Thoracic aorta (tissue), 2 donors: ENCODE results near the gene PCDH15. TPM values are rescaled to one million over a fixed set of nuclear protein-coding genes. Genes with fewer than 3 reads are reported as not detected.

ENCODE experiments used
- ATAC-seq: fragments of 150-250 bp; one replicate; pipeline ENCODE4 v1.8.0; 2017; ENCODE audit warnings: low read depth; ENCODE audit not compliant: insufficient number of reproducible peaks, low FRiP score
- DNase-seq: peaks from one replicate; pipeline ENCODE4 v3.0.0-alpha.2; 2020; ENCODE audit warnings: low spot score
- H3K27ac ChIP-seq, 2 donors: fragments of 200-600 bp; sonication (generic); 1 replicate in 1 of 2; 2 replicates in 1 of 2; pipeline ENCODE4 v1.5.1; 2016; ENCODE audit warnings: mild to moderate bottlenecking in 2 of 2, moderate library complexity in 2 of 2
- H3K27me3 ChIP-seq: fragments of 200-600 bp; sonication (generic); replicated peaks from 2 replicates; pipeline ENCODE4 v1.6.0; 2016; ENCODE audit warnings: mild to moderate bottlenecking; ENCODE audit not compliant: insufficient read depth
- H3K36me3 ChIP-seq: fragments of 200-600 bp; sonication (generic); one replicate; pipeline ENCODE4 v1.5.1; 2016
- H3K4me1 ChIP-seq, 2 donors: fragments of 200-600 bp; sonication (generic); 1 replicate in 1 of 2; 2 replicates in 1 of 2; pipeline versions ENCODE4 v1.5.1 to v1.6.0; 2016; ENCODE audit warnings: low read depth in 2 of 2, mild to moderate bottlenecking in 1 of 2; ENCODE audit not compliant: control insufficient read depth in 1 of 2
- H3K4me3 ChIP-seq: fragments of 200-600 bp; sonication (generic); 2 replicates; pipeline ENCODE4 v1.5.1; 2016; ENCODE audit warnings: mild to moderate bottlenecking
- H3K9me3 ChIP-seq: fragments of 200-600 bp; sonication (generic); 2 replicates; pipeline ENCODE4 v1.5.1; 2016
- CTCF ChIP-seq: fragments of 200-600 bp; sonication (generic); IDR thresholded peaks from one replicate; pipeline ENCODE4 v1.5.1; 2019; ENCODE audit warnings: antibody characterized with exemption
- total RNA-seq, 2 donors: library from RNA; depleted of rRNA; stranded (reverse); fragments of >200 nt; gene quantifications; one replicate each; pipeline versions ENCODE4 v1.1.0 to v1.2.3, GENCODE V29; 2016

The PCDH15 gene
- total RNA-seq, 2 donors from 2014 or later: 0.49 to 0.95 TPM

- Histone ChIP-seq H3K9me3 (no peaks in the 10 kb centered on the region), H3K27me3 (no peaks in the 10 kb centered on the region), H3K27ac (no peak overlapping the region), H3K36me3 (no peaks in the 10 kb centered on the region), H3K4me1 (no peaks in the 10 kb centered on the region), H3K4me3 (no peak overlapping the region)
- ATAC-seq (no peak), DNase-seq (no peak)
- no peak for TF ChIP-seq CTCF
These were observed 90.1 kb downstream of the PCDH15 start for GRCh38 chr10:54710918-54711317.

GRCh38 chr10:54708591-54708990 is 92.4 kb downstream of the PCDH15 start:
- H3K4me1 ChIP-seq: no peaks in the 10 kb centered on the region
- TF ChIP-seq CTCF: no peak
- ATAC-seq: no peak
- no peaks in the 10 kb centered on the region for H3K36me3 ChIP-seq
- no peak for DNase-seq
- H3K27ac ChIP-seq: no peak overlapping the region
- no peaks in the 10 kb centered on the region for H3K27me3 ChIP-seq
- no peaks in the 10 kb centered on the region for H3K9me3 ChIP-seq
- H3K4me3 ChIP-seq: no peak overlapping the region

- Histone ChIP-seq H3K4me1 (no peaks in the 10 kb centered on the region), H3K9me3 (no peaks in the 10 kb centered on the region), H3K27ac (no peak overlapping the region), H3K36me3 (no peaks in the 10 kb centered on the region), H3K4me3 (no peak overlapping the region), H3K27me3 (no peaks in the 10 kb centered on the region)
- DNase-seq (no peak), ATAC-seq (no peak)
- TF ChIP-seq CTCF: no peak
These were observed 93.0 kb downstream of the PCDH15 start for GRCh38 chr10:54708021-54708420.

GRCh38 chr10:54702583-54703485 is 98.2 kb downstream of the PCDH15 start:
- Histone ChIP-seq H3K27ac (no peak overlapping the region), H3K4me3 (no peak overlapping the region), H3K36me3 (no peaks in the 10 kb centered on the region), H3K9me3 (no peaks in the 10 kb centered on the region), H3K27me3 (no peaks in the 10 kb centered on the region), H3K4me1 (no peaks in the 10 kb centered on the region)
- TF ChIP-seq CTCF: no peak
- ATAC-seq (no peak), DNase-seq (no peak)

GRCh38 chr10:54691331-54691730 is 109.7 kb downstream of the PCDH15 start:
- Histone ChIP-seq H3K9me3 (no peaks in the 10 kb centered on the region), H3K4me1 (no peaks in the 10 kb centered on the region), H3K36me3 (no peaks in the 10 kb centered on the region), H3K27me3 (no peaks in the 10 kb centered on the region), H3K4me3 (no peak overlapping the region), H3K27ac (no peak overlapping the region)
- no peak for TF ChIP-seq CTCF
- ATAC-seq: no peak
- DNase-seq: no peak
